ENCODE results near the gene KRTAP5-6.

The KRTAP5-6 gene

GRCh38 chr11:1672613-1673350, 24.2 kb upstream of the KRTAP5-6 start:
- H3K4me2 ChIP-seq (ENCODE audit: low read length, poor library complexity, severe bottlenecking): no peak overlapping the region

GRCh38 chr11:1673446-1674172, 23.4 kb upstream of the KRTAP5-6 start:
- H2AFZ ChIP-seq (ENCODE audit: low read depth, low read length): no peak overlapping the region
- H3K9ac ChIP-seq (ENCODE audit: low read length): no peak overlapping the region
- H2BK5ac ChIP-seq (ENCODE audit: low read depth, low read length, poor library complexity, severe bottlenecking): no peak overlapping the region
- no peak overlapping the region for H3K23ac ChIP-seq (ENCODE audit: low read length in 2 of 2)
- DNase-seq: peak; percentile 17
- H3K14ac ChIP-seq (ENCODE audit: low read length in 2 of 2): no peak overlapping the region
- peaks cover 2% of the 10 kb centered on the region for H3K4me1 ChIP-seq (ENCODE audit: control insufficient read depth, insufficient read depth, low read depth, low read length)
- H3K36me3 ChIP-seq (ENCODE audit: control insufficient read depth in 1 of 2, insufficient read depth in 2 of 2, low read depth in 1 of 2, low read length in 2 of 2): no peaks in the 10 kb centered on the region
- H3K27me3 ChIP-seq (ENCODE audit: control insufficient read depth in 1 of 2, insufficient read depth in 1 of 2, low read length in 2 of 2): peaks cover 57 to 91% of the 10 kb centered on the region in 2 experiments
- WGBS: 79% methylated on average over 8 of the region's 11 CpGs
- H2BK15ac ChIP-seq (ENCODE audit: low read depth, poor library complexity, severe bottlenecking): no peak overlapping the region
- no peak overlapping the region for H2BK120ac ChIP-seq (ENCODE audit: low read depth, low read length)
- H2AK5ac ChIP-seq (ENCODE audit: low read length, severe bottlenecking): no peak overlapping the region
- no peak overlapping the region for H2BK12ac ChIP-seq (ENCODE audit: low read length in 2 of 2)
- no peak overlapping the region for H3K18ac ChIP-seq (ENCODE audit: low read depth in 1 of 2, low read length in 2 of 2)
- no peak overlapping the region for H3K4me2 ChIP-seq (ENCODE audit: low read length, poor library complexity, severe bottlenecking)
- H3K27ac ChIP-seq (ENCODE audit: low read length, poor library complexity, severe bottlenecking): no peak overlapping the region
- peaks cover 3% of the 10 kb centered on the region for H3K9me3 ChIP-seq (ENCODE audit: control insufficient read depth, low read length)
- H4K91ac ChIP-seq (ENCODE audit: low read length): no peak overlapping the region
- no peak overlapping the region for H4K8ac ChIP-seq (ENCODE audit: low read length)
- no peaks in the 10 kb centered on the region for H3K79me1 ChIP-seq (replicated peaks; ENCODE audit: low read length, poor library complexity, severe bottlenecking)
- H3K4me3 ChIP-seq (ENCODE audit: insufficient read depth in 1 of 2, low read depth in 1 of 2, low read length in 2 of 2): no peak overlapping the region
- no peak overlapping the region for H3K4ac ChIP-seq (ENCODE audit: low read depth in 1 of 2, low read length in 2 of 2)

More at GRCh38 chr11:1672613-1673350, 24.2 kb upstream of the KRTAP5-6 start:
- H3K18ac ChIP-seq (ENCODE audit: low read depth in 1 of 2, low read length in 2 of 2): no peak overlapping the region
- peaks cover 65 to 94% of the 10 kb centered on the region in 2 experiments for H3K27me3 ChIP-seq (ENCODE audit: control insufficient read depth in 1 of 2, insufficient read depth in 1 of 2, low read length in 2 of 2)
- H3K27ac ChIP-seq (ENCODE audit: low read length, poor library complexity, severe bottlenecking): no peak overlapping the region
- no peak overlapping the region for H2BK12ac ChIP-seq (ENCODE audit: low read length in 2 of 2)
- peaks cover 3% of the 10 kb centered on the region for H3K9me3 ChIP-seq (ENCODE audit: control insufficient read depth, low read length)
- no peak overlapping the region for H3K4ac ChIP-seq (ENCODE audit: low read depth in 1 of 2, low read length in 2 of 2)
- WGBS: 89% methylated on average over 15 of the region's 15 CpGs
- H3K79me1 ChIP-seq (replicated peaks; ENCODE audit: low read length, poor library complexity, severe bottlenecking): no peaks in the 10 kb centered on the region
- H2BK5ac ChIP-seq (ENCODE audit: low read depth, low read length, poor library complexity, severe bottlenecking): no peak overlapping the region
- H4K8ac ChIP-seq (ENCODE audit: low read length): no peak overlapping the region
- H2AFZ ChIP-seq (ENCODE audit: low read depth, low read length): no peak overlapping the region
- H2BK15ac ChIP-seq (ENCODE audit: low read depth, poor library complexity, severe bottlenecking): no peak overlapping the region
- H4K91ac ChIP-seq (ENCODE audit: low read length): peak overlapping the region; percentile 45
- no peaks in the 10 kb centered on the region for H3K36me3 ChIP-seq (ENCODE audit: control insufficient read depth in 1 of 2, insufficient read depth in 2 of 2, low read depth in 1 of 2, low read length in 2 of 2)
- no peak overlapping the region for H2BK120ac ChIP-seq (ENCODE audit: low read depth, low read length)
- no peak overlapping the region for H3K4me3 ChIP-seq (ENCODE audit: insufficient read depth in 1 of 2, low read depth in 1 of 2, low read length in 2 of 2)
- peaks cover 3% of the 10 kb centered on the region for H3K4me1 ChIP-seq (ENCODE audit: control insufficient read depth, insufficient read depth, low read depth, low read length)
- H2AK5ac ChIP-seq (ENCODE audit: low read length, severe bottlenecking): no peak overlapping the region
- H3K9ac ChIP-seq (ENCODE audit: low read length): no peak overlapping the region
- H3K23ac ChIP-seq (ENCODE audit: low read length in 2 of 2): no peak overlapping the region
- no peak for DNase-seq
- no peak overlapping the region for H3K14ac ChIP-seq (ENCODE audit: low read length in 2 of 2)

- Histone ChIP-seq H3K27me3 (ENCODE audit: control insufficient read depth in 1 of 2, insufficient read depth in 1 of 2, low read length in 2 of 2) (peaks cover 49 to 89% of the 10 kb centered on the region in 2 experiments), H2AFZ (ENCODE audit: low read depth, low read length) (no peak overlapping the region), H4K91ac (ENCODE audit: low read length) (peak overlapping the region; percentile 88), H3K14ac (ENCODE audit: low read length in 2 of 2) (no peak overlapping the region), H3K4me1 (ENCODE audit: control insufficient read depth, insufficient read depth, low read depth, low read length) (peaks cover 2% of the 10 kb centered on the region), H3K4me3 (ENCODE audit: insufficient read depth in 1 of 2, low read depth in 1 of 2, low read length in 2 of 2) (no peak overlapping the region), H3K23ac (ENCODE audit: low read length in 2 of 2) (no peak overlapping the region), H4K8ac (ENCODE audit: low read length) (peak overlapping the region; percentile 76), H3K4me2 (ENCODE audit: low read length, poor library complexity, severe bottlenecking) (no peak overlapping the region), H3K9me3 (ENCODE audit: control insufficient read depth, low read length) (peaks cover 3% of the 10 kb centered on the region), H2AK5ac (ENCODE audit: low read length, severe bottlenecking) (no peak overlapping the region), H2BK12ac (ENCODE audit: low read length in 2 of 2) (peak overlapping the region in 1 of 2 experiments; percentile 33), H3K36me3 (ENCODE audit: control insufficient read depth in 1 of 2, insufficient read depth in 2 of 2, low read depth in 1 of 2, low read length in 2 of 2) (no peaks in the 10 kb centered on the region), H2BK120ac (ENCODE audit: low read depth, low read length) (no peak overlapping the region), H3K9ac (ENCODE audit: low read length) (no peak overlapping the region), H2BK15ac (ENCODE audit: low read depth, poor library complexity, severe bottlenecking) (no peak overlapping the region), H3K79me1 (replicated peaks; ENCODE audit: low read length, poor library complexity, severe bottlenecking) (no peaks in the 10 kb centered on the region), H3K4ac (ENCODE audit: low read depth in 1 of 2, low read length in 2 of 2) (no peak overlapping the region), H2BK5ac (ENCODE audit: low read depth, low read length, poor library complexity, severe bottlenecking) (no peak overlapping the region), H3K18ac (ENCODE audit: low read depth in 1 of 2, low read length in 2 of 2) (peak overlapping the region in 1 of 2 experiments; percentile 5), H3K27ac (ENCODE audit: low read length, poor library complexity, severe bottlenecking) (no peak overlapping the region)
- no peak for DNase-seq
- WGBS: 66% methylated on average over 19 of the region's 21 CpGs
Observed at GRCh38 chr11:1674173-1675131, 22.5 kb upstream of the KRTAP5-6 start.
